HG03066 (cell line): Measurements from ENCODE around the gene GMPR2.
A peak's percentile ranks its signal among the peaks of the same experiment; 100 is the strongest.

Experiments
- ATAC-seq: cut with Tn5 transposase; IDR thresholded peaks from one replicate; pipeline ENCODE4 v1.9.1; 2021; ENCODE audit warnings: low read depth; ENCODE audit not compliant: unreplicated experiment

GMPR2 gene

DNA sequence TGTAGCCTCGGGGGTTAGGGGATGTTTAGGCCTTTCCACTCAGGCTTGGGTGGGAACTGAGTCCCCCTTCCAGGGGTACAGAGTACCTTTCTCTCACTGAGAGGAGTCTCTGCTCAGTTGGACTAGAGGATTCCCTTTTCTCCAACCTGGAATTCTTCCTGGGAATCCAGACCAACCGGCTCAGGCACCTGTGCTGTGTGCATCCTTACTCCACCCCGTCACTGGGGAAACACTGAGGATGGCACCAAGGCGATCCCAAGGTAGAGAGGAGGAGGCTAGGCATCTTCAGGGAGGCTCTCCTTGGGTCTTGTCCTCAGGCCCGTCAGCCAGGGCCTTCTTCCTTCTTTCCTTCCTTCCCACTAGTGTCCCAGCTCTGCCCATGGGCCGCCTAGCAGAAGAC, 31.1 kb downstream of the GMPR2 start:
- ATAC-seq = no peak

GRCh38 chr14:24264298-24264697, 31.6 kb downstream of the GMPR2 start:
- ATAC-seq = no peak

DNA sequence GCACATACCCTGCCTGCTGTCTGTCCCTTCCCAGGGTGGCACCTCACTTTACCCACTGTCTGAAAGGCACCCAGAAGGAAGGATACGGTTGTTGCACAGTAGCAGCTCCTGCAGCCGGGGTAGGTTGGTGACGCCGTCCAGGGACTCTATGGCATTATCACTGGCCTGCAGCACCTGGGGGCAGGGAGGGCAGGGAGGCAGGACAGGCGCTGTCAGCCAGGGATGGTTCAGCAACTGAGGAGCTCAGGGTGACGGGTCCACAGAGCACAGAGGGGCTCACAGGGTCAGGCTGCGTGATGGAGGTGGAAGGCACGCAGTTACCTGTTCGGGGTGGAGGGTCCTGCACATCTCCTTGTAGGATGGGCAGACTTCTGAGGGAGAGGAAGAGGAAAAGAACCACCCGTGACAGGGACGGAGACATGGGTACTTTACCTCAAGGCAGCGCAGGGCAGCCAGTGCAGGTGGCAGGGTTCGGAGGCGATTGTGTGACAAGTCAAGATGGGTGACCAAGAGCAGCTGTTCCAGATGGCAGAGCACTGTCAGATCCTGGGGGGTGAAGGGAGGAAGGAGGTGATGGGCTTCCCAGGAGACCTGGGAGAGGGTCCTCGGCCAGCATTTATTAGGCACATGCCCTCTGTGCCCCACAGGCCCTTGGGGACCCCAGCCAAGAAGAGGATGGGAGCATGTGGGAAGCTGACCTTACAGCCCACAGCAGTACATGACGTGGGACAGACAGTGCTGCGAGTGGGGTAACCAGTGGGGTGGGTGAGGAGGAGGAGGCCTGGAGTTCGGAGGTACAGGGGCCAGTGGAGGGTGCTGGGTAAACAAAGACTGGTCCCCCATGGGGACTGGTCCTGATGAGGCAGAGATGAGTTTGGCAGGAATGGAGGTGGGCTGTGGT, 33.9 kb downstream of the GMPR2 start:
- no peak for ATAC-seq

- no peak for ATAC-seq
Observed at GRCh38 chr14:24267516-24267915, 34.8 kb downstream of the GMPR2 start.

GRCh38 chr14:24268225-24268624, 35.5 kb downstream of the GMPR2 start:
- no peak for ATAC-seq

DNA sequence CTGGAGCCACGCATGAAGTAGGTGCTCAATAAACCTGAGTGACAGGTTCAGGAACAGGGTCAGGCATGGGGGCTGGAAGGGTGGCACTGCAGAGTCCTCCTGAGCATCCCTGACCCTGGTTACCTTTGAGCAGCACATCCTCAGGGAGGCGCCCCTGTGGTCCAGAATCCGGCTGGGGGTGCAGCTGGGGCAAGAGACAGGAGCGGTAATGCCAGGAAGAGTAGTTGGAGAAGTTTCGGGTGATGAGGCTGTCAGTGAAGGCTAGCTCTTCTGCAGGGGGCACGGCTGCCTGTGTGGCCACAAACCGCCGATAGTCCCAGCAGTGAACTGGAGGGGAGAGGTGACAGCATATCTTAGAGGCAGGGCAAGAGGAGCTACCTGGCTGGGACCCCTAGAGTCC, 36.6 kb downstream of the GMPR2 start:
- ATAC-seq = no peak

DNA sequence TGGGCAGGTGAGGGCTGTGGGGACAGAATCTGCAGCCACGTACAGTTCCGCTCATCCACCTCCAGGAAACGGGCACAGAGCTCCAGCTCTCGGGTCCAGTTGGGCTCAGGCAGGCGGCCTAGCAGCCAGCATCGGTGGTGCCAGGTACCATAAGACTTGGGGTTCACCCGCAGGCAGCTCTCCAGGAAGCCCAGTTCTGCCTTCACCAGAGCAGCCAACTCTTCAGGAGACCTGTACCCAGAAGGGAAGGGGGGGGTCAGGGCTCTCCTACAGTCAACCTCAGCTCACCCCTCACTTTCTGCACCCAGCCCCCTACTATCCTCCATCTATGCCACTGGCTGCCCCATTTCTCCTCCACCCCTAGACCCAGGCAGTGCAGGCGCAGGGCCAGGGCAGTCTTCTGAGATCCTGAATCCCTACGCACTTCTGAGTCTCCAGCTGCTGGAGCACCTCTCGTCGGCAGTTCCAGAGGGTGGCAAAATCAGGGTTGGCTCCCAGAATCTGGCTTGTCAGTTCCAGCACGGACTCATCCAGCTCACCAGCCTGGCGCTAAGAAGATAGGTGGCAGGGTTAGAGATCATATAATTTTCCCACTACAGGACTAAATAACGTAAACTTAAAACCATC, 37.3 kb downstream of the GMPR2 start:
- ATAC-seq = no peak

- no peak for ATAC-seq
Observed at GRCh38 chr14:24270537-24271133, 37.9 kb downstream of the GMPR2 start.

- peak; percentile 87 for ATAC-seq
Observed at GRCh38 chr14:24271134-24271833, 38.6 kb downstream of the GMPR2 start, which contains the start of gene RABGGTA. Gene RABGGTA (minus strand): TSS chr14:24271597. CDS start chr14:24271115, 482 bp downstream.

- ATAC-seq = no peak
Observed at GRCh38 chr14:24271834-24272263, 39.1 kb downstream of the GMPR2 start.

DNA sequence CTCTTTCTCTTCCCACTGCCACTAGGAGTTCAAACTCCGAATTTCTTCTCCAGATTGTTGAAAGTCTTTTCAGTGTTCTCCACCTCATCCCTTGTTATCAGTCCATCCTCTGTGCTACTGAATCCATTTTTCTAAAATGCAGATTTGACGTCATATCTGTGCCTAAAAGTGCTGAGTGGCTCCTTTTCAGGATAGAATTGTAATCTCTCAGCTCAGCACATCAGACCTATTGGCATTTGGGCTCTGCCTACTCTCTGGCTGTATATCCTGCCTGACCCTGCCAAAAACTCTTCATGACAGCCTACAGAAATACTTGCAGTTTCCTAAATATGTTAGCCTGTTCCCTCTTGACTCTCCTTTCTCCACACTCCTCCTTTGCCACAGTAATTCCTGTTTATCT, 39.7 kb downstream of the GMPR2 start:
- no peak for ATAC-seq

GRCh38 chr14:24273422-24273998, 40.8 kb downstream of the GMPR2 start:
- no peak for ATAC-seq

GRCh38 chr14:24274101-24274543, 41.4 kb downstream of the GMPR2 start:
- ATAC-seq = no peak

GRCh38 chr14:24277071-24277470, 44.3 kb downstream of the GMPR2 start:
- ATAC-seq = no peak

DNA sequence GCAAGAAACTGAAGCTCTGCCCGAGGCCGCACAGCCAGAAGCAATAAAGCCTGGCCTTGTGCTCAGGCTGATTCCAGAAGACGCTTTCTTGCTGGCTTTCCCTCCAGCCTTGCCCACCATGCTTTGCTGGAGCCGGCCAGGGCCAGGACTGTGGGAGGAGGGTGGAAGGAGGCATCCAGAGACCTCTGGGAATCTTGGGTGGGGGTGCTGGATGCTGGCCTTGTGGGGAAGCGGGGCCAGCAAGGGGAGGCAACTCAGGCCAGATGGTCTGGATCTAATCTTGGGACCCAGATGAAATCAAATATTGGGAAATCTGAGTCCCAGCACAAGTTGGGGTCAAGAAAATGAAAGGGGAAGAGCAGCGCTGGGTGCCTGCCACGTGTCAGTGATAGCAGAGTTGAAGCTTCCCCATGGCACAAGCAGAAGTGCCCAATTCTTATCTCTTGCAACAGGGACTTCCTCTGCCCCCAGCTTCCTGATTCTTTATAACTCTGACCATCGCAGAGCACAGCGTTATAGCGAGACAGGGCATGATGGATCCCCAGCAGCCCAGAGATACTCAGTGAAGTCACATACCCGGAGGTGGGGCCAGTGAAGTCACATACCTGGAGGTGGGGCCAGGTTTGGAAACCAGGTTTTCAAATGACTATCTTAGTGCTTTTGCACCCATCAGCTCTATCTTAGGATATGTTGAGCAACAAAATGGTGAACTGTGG, 45.0 kb downstream of the GMPR2 start:
- ATAC-seq = no peak

DNA sequence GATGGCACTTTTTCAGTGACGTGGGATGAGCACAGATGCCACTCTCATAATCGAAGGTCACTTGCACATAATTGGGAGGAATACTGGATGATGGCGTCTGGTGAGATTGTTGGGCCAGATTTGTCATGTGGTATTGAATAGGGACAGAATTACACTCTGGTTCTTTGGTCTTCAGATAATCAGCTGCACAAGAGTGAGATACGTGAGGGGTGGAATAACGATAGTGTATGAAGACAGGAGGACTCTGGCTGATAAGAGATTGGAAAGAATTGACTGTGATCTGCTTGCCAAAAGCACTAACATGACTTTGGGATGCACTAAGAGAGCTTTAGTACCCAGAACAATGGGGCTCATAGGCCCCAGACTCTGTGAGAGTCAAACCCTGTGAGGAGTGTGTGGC, 45.7 kb downstream of the GMPR2 start:
- no peak for ATAC-seq

DNA sequence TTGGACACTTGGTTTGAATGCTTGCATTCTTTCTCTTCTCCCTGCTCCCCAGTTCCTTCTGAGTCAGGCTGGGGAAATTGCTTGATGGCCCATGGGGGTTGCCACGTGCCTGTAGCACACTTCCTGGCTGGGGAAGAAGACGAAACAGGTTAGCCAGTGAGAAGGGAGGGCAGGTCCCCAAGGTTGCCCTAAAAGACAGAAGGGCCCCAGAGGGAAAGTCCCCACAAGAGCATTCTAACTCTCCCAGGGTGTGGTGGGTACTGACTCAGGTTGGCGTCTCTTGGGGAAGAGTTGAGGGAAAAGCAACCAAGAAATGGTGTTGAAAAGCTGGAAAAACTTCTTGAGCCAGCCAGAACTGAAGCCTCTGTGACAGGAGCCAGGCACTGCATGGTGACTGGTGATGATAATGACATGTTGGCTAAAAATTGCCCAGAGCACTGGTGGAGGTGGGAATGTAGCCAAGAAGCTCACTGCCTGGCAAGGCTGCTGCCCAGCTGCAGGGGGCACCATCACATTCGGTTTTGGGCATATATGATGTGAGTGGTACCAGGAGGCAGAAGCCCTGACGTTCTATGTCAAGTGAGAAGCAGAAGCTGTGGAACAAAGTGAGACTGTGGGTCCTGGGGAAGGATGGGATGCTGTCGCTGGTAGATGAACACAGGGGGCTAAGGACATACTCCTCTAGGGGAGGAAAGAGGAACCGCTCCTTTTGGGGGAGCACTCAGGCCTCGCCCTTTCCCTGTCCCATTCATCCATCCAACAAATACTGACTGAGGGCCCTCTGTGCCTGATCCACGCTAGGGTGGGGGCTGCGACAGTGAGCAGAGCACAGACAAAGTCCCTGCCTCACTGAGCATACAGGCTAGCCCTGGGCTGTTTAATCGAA, 46.8 kb downstream of the GMPR2 start:
- ATAC-seq = peak; percentile 56

DNA sequence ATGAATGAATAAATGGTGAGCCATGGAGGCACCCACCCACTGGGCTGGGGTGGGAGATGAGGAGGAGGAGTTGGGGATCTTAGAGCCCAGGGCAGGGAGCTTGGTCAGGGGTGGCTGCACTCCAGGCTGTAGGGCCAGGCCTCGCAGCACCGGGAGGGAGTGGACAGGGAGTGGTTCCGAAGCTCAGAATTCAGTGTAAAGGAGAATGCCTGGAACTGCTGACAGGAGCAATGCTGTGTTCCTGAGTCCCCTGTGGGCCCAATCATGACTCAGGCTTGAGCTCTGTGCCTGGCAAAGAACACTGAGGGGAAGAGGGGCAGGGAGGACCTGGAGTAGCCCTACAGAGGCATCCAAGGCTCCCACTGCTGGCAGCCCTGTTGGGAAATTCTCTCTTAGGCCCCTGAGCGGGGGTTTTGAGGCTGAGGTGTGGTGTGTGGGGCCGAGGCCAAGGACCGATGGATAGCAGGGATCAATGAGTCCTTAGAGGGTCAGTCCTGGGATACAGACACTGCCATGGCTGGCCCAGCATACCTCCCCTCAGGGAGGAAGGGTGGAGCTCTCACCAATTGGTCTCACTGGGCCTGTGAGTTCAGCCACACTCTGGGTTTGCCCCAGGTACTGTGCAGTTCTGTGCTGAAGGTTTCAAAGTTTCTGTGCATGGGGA, 48.2 kb downstream of the GMPR2 start:
- ATAC-seq = no peak
